ENCODE data around the gene BPIFA1. TPM values are rescaled to one million over a fixed set of nuclear protein-coding genes. Genes with fewer than 3 reads are reported as not detected.

The BPIFA1 gene
- total and polyA plus RNA-seq, 2 experiments from 2014 or later = not detected

DNA sequence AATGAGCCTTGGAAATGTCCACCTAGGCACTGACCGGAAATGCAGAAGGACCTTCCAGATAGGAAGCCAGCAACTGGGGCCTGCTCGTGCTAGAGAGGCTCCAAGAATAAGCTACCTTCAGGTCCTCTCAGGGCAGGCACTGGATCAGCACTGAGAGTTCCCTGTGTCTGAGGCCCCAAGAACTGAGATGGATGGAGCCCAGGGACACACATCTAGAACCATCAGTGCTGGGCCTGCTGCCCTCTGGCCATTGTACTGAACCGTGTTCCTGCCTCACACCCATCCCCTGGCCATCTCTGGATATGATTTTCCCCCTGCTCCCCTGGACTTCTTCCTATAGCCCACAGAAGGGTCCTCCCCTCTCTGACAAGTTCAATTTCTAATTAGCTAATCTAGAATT, 10.3 kb downstream of the BPIFA1 start:
- TF ChIP-seq CREB1 (CRISPR knock-in tag; IDR thresholded peaks at IDR 0.05; ENCODE audit: low read depth) (no peak), ZNF114 (CRISPR knock-in tag; IDR thresholded peaks at IDR 0.05) (no peak), EZH2phosphoT487 (IDR thresholded peaks at IDR 0.05; ENCODE audit: unreplicated experiment) (no peak), ZNF331 (CRISPR knock-in tag; IDR thresholded peaks at IDR 0.05; ENCODE audit: low read depth) (no peak), NANOG (IDR thresholded peaks at IDR 0.05; ENCODE audit: borderline replicate concordance) (no peak), POLR2AphosphoS5 (IDR thresholded peaks at IDR 0.05; ENCODE audit: low read depth) (no peak), JUNB (IDR thresholded peaks at IDR 0.05; ENCODE audit: unreplicated experiment) (no peak)
- TF ChIP-seq, protein P1, sequence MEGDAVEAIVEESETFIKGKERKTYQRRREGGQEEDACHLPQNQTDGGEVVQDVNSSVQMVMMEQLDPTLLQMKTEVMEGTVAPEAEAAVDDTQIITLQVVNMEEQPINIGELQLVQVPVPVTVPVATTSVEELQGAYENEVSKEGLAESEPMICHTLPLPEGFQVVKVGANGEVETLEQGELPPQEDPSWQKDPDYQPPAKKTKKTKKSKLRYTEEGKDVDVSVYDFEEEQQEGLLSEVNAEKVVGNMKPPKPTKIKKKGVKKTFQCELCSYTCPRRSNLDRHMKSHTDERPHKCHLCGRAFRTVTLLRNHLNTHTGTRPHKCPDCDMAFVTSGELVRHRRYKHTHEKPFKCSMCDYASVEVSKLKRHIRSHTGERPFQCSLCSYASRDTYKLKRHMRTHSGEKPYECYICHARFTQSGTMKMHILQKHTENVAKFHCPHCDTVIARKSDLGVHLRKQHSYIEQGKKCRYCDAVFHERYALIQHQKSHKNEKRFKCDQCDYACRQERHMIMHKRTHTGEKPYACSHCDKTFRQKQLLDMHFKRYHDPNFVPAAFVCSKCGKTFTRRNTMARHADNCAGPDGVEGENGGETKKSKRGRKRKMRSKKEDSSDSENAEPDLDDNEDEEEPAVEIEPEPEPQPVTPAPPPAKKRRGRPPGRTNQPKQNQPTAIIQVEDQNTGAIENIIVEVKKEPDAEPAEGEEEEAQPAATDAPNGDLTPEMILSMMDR (conservative IDR thresholded peaks at IDR 0.05; ENCODE audit: low read depth in 2 of 2) = no peak
- TF ChIP-seq, protein P2, sequence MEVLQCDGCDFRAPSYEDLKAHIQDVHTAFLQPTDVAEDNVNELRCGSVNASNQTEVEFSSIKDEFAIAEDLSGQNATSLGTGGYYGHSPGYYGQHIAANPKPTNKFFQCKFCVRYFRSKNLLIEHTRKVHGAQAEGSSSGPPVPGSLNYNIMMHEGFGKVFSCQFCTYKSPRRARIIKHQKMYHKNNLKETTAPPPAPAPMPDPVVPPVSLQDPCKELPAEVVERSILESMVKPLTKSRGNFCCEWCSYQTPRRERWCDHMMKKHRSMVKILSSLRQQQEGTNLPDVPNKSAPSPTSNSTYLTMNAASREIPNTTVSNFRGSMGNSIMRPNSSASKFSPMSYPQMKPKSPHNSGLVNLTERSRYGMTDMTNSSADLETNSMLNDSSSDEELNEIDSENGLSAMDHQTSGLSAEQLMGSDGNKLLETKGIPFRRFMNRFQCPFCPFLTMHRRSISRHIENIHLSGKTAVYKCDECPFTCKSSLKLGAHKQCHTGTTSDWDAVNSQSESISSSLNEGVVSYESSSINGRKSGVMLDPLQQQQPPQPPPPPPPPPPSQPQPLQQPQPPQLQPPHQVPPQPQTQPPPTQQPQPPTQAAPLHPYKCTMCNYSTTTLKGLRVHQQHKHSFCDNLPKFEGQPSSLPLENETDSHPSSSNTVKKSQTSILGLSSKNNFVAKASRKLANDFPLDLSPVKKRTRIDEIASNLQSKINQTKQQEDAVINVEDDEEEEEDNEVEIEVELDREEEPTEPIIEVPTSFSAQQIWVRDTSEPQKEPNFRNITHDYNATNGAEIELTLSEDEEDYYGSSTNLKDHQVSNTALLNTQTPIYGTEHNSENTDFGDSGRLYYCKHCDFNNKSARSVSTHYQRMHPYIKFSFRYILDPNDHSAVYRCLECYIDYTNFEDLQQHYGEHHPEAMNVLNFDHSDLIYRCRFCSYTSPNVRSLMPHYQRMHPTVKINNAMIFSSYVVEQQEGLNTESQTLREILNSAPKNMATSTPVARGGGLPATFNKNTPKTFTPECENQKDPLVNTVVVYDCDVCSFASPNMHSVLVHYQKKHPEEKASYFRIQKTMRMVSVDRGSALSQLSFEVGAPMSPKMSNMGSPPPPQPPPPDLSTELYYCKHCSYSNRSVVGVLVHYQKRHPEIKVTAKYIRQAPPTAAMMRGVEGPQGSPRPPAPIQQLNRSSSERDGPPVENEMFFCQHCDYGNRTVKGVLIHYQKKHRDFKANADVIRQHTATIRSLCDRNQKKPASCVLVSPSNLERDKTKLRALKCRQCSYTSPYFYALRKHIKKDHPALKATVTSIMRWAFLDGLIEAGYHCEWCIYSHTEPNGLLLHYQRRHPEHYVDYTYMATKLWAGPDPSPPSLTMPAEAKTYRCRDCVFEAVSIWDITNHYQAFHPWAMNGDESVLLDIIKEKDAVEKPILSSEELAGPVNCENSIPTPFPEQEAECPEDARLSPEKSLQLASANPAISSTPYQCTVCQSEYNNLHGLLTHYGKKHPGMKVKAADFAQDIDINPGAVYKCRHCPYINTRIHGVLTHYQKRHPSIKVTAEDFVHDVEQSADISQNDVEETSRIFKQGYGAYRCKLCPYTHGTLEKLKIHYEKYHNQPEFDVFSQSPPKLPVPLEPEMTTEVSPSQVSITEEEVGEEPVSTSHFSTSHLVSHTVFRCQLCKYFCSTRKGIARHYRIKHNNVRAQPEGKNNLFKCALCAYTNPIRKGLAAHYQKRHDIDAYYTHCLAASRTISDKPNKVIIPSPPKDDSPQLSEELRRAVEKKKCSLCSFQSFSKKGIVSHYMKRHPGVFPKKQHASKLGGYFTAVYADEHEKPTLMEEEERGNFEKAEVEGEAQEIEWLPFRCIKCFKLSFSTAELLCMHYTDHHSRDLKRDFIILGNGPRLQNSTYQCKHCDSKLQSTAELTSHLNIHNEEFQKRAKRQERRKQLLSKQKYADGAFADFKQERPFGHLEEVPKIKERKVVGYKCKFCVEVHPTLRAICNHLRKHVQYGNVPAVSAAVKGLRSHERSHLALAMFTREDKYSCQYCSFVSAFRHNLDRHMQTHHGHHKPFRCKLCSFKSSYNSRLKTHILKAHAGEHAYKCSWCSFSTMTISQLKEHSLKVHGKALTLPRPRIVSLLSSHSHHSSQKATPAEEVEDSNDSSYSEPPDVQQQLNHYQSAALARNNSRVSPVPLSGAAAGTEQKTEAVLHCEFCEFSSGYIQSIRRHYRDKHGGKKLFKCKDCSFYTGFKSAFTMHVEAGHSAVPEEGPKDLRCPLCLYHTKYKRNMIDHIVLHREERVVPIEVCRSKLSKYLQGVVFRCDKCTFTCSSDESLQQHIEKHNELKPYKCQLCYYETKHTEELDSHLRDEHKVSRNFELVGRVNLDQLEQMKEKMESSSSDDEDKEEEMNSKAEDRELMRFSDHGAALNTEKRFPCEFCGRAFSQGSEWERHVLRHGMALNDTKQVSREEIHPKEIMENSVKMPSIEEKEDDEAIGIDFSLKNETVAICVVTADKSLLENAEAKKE (CRISPR knock-in tag; IDR thresholded peaks at IDR 0.05) = no peak
- TF ChIP-seq, protein P3, sequence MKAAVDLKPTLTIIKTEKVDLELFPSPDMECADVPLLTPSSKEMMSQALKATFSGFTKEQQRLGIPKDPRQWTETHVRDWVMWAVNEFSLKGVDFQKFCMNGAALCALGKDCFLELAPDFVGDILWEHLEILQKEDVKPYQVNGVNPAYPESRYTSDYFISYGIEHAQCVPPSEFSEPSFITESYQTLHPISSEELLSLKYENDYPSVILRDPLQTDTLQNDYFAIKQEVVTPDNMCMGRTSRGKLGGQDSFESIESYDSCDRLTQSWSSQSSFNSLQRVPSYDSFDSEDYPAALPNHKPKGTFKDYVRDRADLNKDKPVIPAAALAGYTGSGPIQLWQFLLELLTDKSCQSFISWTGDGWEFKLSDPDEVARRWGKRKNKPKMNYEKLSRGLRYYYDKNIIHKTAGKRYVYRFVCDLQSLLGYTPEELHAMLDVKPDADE (IDR thresholded peaks at IDR 0.05) = no peak
- no peak for ATAC-seq
- Histone ChIP-seq H2AFZ (no peak overlapping the region), H3K9me2 (ENCODE audit: insufficient read depth) (no peaks in the 10 kb centered on the region; the same call in 1 of the 2 replicates), H3F3A (replicated peaks; ENCODE audit: low read depth) (no peaks in the 10 kb centered on the region), H4K20me1 (replicated peaks; ENCODE audit: insufficient read depth) (no peaks in the 10 kb centered on the region), H3K36me3 (ENCODE audit: insufficient read depth) (no peaks in the 10 kb centered on the region), H3K4me1 (ENCODE audit: insufficient read depth) (no peaks in the 10 kb centered on the region), H3K79me2 (replicated peaks; ENCODE audit: insufficient read depth) (no peaks in the 10 kb centered on the region), H3K4me3 (no peak overlapping the region), H3K4me2 (no peak overlapping the region), H3K27ac (ENCODE audit: low read depth) (no peak overlapping the region), H3K27me3 (ENCODE audit: insufficient read depth) (no peaks in the 10 kb centered on the region)
- no peak overlapping the region for H3K4me3 Mint-ChIP-seq
- H3K9me3 Mint-ChIP-seq = no peaks in the 10 kb centered on the region
- no peaks in the 10 kb centered on the region for H3K36me3 Mint-ChIP-seq (ENCODE audit: low read depth)
- no peak for DNase-seq (ENCODE audit: low spot score)
- peaks cover 2% of the 10 kb centered on the region for H3K27me3 Mint-ChIP-seq (ENCODE audit: insufficient read depth, low read depth, poor library complexity)
- H3K27ac Mint-ChIP-seq = no peak overlapping the region
- no peaks in the 10 kb centered on the region for H3K4me1 Mint-ChIP-seq

All from GM23338 (cell line).